Ascending aorta (tissue), 2 donors: ENCODE measurements around the gene RANBP2. TPM values are rescaled to one million over a fixed set of nuclear protein-coding genes. Genes with fewer than 3 reads are reported as not detected.

Source experiments
- DNase-seq, 2 donors: peaks; one replicate each; pipeline ENCODE4 v3.0.0-alpha.2; 2019; ENCODE audit warnings: low spot score in 2 of 2
- H3K27ac ChIP-seq, 2 donors: fragments of 200-600 bp; sonication (generic); one replicate each; pipeline ENCODE4 v1.5.1; 2016 to 2017; ENCODE audit warnings: mild to moderate bottlenecking in 1 of 2
- H3K27me3 ChIP-seq: fragments of 200-600 bp; sonication (generic); one replicate; pipeline ENCODE4 v1.5.1; 2017
- H3K36me3 ChIP-seq, 2 donors: fragments of 200-600 bp; sonication (generic); one replicate each; pipeline ENCODE4 v1.5.1; 2016
- H3K4me1 ChIP-seq, 2 donors: fragments of 200-600 bp; sonication (generic); one replicate each; pipeline ENCODE4 v1.5.1; 2016 to 2017; ENCODE audit warnings: mild to moderate bottlenecking in 1 of 2
- H3K4me3 ChIP-seq, 2 donors: fragments of 200-600 bp; sonication (generic); one replicate each; pipeline ENCODE4 v1.5.1; 2016 to 2017; ENCODE audit warnings: mild to moderate bottlenecking in 1 of 2
- H3K9me3 ChIP-seq, 2 donors: fragments of 200-600 bp; sonication (generic); one replicate each; pipeline ENCODE4 v1.5.1; 2016
- intact Hi-C: fragments of 100-400 bp; cut with DNase I; formaldehyde crosslinking; loops from one replicate; pipeline ENCODE4 v1.15.1; 2023
- total RNA-seq: library from RNA; depleted of rRNA; stranded (reverse); fragments of >200 nt; gene quantifications from one replicate; pipeline ENCODE4 v1.1.0, GENCODE V29; 2016
- TF ChIP-seq, protein P1 (sequence below), 3 experiments: fragments of 200-600 bp in 2 of 3; fragments of 450-650 bp in 1 of 3; sonication (generic) in 2 of 3; IDR thresholded peaks; one replicate each; pipeline ENCODE4 v1.5.1; 2016 to 2019; ENCODE audit warnings: antibody characterized with exemption in 3 of 3, mild to moderate bottlenecking in 1 of 3, moderate library complexity in 1 of 3

RANBP2 gene
- total RNA-seq, 1 donor from 2014 or later, result 15.5 TPM

DNA sequence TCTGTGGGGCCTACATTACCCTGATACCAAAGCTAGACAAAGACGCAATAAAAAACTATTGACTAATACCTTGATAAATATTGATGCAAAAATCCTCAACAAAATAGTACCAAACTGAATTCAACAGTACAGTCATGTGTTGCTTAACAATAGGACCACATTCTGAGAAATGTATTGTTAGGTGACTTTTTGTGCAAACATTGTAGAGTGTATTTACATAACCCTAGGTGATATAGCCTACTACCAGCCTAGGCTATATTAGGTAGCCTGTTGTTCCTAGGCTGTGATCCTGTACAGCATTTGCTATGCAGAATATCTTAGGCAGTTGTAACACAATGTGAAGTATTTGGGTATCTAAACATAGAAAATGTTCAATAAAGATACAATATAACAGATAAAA, 104.0 kb downstream of the RANBP2 start:
- H3K27me3 ChIP-seq, result no peaks in the 10 kb centered on the region
- H3K9me3 ChIP-seq, result peaks cover 0 to 13% of the 10 kb centered on the region in 2 donors
- no peak overlapping the region for H3K4me3 ChIP-seq
- intact Hi-C loops, result no loop called here
- DNase-seq, result no peak
- TF ChIP-seq, protein P1, sequence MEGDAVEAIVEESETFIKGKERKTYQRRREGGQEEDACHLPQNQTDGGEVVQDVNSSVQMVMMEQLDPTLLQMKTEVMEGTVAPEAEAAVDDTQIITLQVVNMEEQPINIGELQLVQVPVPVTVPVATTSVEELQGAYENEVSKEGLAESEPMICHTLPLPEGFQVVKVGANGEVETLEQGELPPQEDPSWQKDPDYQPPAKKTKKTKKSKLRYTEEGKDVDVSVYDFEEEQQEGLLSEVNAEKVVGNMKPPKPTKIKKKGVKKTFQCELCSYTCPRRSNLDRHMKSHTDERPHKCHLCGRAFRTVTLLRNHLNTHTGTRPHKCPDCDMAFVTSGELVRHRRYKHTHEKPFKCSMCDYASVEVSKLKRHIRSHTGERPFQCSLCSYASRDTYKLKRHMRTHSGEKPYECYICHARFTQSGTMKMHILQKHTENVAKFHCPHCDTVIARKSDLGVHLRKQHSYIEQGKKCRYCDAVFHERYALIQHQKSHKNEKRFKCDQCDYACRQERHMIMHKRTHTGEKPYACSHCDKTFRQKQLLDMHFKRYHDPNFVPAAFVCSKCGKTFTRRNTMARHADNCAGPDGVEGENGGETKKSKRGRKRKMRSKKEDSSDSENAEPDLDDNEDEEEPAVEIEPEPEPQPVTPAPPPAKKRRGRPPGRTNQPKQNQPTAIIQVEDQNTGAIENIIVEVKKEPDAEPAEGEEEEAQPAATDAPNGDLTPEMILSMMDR (IDR thresholded peaks at IDR 0.05), result no peak
- no peak overlapping the region for H3K27ac ChIP-seq
- no peaks in the 10 kb centered on the region for H3K4me1 ChIP-seq
- H3K36me3 ChIP-seq, result no peaks in the 10 kb centered on the region

DNA sequence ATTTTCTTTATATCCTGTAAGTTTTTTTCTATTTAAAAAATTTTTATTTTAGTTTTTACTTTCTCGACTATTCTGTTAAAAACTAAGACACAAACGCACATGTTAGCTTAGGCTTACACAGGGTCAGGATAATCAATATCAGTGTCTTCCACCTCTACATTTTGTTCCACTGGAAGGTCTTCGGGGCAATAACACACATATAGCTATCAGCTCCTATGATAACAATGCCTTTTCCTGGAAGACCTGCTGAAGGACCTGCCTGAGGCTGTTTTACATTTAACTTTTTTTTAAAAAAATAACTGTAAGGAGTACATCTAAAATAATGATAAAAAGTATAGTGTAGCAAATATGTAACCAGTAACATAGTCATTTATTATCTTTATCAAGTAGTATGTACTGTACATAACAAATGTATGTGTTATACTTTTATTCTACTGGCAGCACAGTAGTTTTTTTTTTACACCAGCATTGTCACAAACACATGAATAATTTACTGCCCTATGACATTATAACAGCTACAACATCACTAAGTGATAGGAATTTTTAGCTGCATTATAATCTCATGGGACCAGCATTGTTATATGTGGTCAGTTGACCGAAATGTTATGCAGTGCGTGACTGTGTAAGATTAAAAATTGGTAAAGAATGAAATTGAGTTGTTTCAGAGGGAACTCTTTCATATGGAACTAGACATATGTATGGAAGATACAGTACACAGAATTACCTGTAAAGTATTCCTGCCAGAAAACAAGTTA, 105.2 kb downstream of the RANBP2 start:
- intact Hi-C loops, result no loop called here
- H3K9me3 ChIP-seq, result peaks cover 0 to 13% of the 10 kb centered on the region in 2 donors
- no peak overlapping the region for H3K27ac ChIP-seq
- no peaks in the 10 kb centered on the region for H3K27me3 ChIP-seq
- TF ChIP-seq, protein P1 (IDR thresholded peaks at IDR 0.05), result no peak
- H3K4me3 ChIP-seq, result no peak overlapping the region
- no peak for DNase-seq
- H3K4me1 ChIP-seq, result no peaks in the 10 kb centered on the region
- no peaks in the 10 kb centered on the region for H3K36me3 ChIP-seq

DNA sequence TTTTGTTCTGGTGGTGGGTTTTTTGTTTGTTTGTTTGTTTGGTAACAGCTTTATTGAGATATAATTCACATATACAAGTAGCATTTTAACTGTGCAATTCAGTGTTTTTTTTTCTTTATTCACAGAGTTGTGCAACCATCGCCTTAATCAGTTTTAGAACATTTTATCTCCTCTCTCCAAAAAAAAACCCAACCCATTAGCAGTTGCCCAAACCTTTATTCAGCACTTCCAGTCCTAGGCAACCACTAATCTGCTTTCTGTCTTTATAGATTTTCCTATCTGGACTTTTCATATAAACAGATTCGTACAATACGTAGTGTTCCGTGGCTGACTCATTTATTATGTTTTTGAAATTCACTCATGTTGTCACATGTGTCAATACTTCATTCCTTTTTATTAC, 106.0 kb downstream of the RANBP2 start:
- Histone ChIP-seq H3K9me3 (peaks cover 0 to 8% of the 10 kb centered on the region in 2 donors), H3K4me1 (no peaks in the 10 kb centered on the region), H3K36me3 (no peaks in the 10 kb centered on the region), H3K4me3 (no peak overlapping the region), H3K27ac (no peak overlapping the region), H3K27me3 (no peaks in the 10 kb centered on the region)
- no peak for DNase-seq
- TF ChIP-seq, protein P1 (IDR thresholded peaks at IDR 0.05), result no peak
- intact Hi-C loops, result no loop called here

DNA sequence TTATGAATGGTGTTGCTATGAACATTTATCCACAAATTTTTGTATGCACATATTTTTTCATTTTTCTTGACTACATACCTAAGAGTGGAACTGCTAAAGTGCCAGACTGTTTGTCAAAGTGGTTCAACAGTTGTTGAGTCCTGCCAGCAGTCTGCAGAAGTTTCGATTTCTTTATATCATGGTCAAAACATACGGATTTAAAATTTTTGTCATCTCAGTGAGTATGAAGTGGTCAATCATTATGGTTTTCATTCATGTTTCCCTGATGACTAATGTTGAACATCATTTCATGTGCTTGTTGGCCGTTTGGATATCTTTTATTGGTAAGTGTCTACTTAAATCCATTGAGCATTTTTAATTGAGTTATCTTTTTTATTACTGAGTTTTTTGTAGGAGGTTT, 106.5 kb downstream of the RANBP2 start:
- DNase-seq, result no peak
- Histone ChIP-seq H3K27ac (no peak overlapping the region), H3K9me3 (peaks cover 0 to 3% of the 10 kb centered on the region in 2 donors), H3K36me3 (no peaks in the 10 kb centered on the region), H3K4me3 (no peak overlapping the region), H3K4me1 (no peaks in the 10 kb centered on the region), H3K27me3 (no peaks in the 10 kb centered on the region)
- intact Hi-C loops, result no loop called here
- TF ChIP-seq, protein P1 (IDR thresholded peaks at IDR 0.05), result no peak

DNA sequence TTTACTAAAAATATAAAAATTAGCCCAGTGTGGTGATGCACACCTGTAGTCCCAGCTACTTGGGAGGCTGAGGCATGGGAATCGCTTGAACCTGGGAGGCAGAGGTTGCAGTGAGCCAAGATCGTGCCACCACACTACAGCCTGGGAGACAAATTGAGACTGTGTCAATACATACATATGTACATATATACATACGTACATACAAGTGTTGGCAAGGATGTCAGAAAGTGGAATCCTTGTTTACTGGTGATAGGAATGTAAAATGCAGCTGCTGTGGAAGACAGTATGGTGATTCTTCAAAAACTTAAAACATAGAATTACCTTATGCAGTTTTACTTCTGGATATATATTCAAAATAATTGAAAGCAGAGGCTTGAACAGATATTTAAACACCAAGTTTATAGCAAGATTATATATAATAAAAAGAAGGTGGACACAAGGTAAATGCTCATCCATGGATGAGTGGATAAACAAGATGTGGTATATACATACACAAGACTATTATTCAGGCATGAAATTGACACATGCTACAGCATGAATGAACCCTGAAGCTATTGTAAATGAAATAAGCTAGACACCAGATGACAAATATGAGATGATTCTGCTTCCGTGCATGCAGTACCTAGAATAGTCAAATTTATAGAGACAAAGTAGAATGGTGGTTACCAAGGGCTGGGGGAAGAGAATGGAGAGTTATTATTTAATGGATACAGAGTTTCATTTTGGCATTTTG, 110.5 kb downstream of the RANBP2 start:
- TF ChIP-seq, protein P1 (IDR thresholded peaks at IDR 0.05), result no peak
- Histone ChIP-seq H3K9me3 (no peaks in the 10 kb centered on the region), H3K27ac (no peak overlapping the region), H3K4me1 (no peaks in the 10 kb centered on the region), H3K27me3 (no peaks in the 10 kb centered on the region), H3K4me3 (no peak overlapping the region), H3K36me3 (no peaks in the 10 kb centered on the region)
- no peak for DNase-seq
- intact Hi-C loops, result no loop called here
